ENCODE results near the gene WNT10A. TPM values are rescaled to one million over a fixed set of nuclear protein-coding genes. Genes with fewer than 3 reads are reported as not detected.

The WNT10A gene
- total RNA-seq, 2 experiments from 2014 or later, result 4.8 to 6.6 TPM

DNA sequence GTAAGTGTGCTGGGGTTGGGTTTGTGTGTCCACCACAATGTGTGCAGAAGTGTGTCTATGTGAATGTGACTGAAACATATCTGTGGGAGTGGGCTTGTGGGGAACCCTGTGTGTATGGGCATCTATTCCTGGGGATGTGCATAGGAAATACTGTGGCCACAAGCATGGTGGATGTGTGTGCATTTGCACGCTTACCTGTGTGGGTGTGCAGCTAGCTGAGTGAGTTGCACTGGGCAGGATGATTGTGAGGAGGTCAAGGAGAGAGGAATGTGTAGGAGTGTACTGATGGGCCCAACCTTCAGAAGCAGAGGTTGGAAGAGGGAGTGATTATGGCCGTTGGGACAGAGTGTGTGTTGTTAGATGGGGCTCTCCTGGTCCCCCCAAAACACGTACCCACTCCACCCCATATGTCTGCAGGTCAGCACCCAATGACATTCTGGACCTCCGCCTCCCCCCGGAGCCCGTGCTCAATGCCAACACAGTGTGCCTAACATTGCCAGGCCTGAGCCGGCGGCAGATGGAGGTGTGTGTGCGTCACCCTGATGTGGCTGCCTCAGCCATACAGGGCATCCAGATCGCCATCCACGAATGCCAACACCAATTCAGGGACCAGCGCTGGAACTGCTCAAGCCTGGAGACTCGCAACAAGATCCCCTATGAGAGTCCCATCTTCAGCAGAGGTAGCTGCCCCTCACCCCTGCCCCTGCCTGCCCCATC lies 1.2 kb downstream of the WNT10A start:
- Histone ChIP-seq H3K27me3 (ENCODE audit: control insufficient read depth in 1 of 2, insufficient read depth in 2 of 2, low read length in 2 of 2) (no peaks in the 10 kb centered on the region), H3K9me3 (ENCODE audit: control insufficient read depth in 1 of 2, insufficient read depth in 1 of 2, low read length in 2 of 2) (no peaks in the 10 kb centered on the region), H3K36me3 (ENCODE audit: insufficient read depth, low read length) (no peaks in the 10 kb centered on the region), H3K4me3 (ENCODE audit: low read length) (no peak overlapping the region), H3K4me1 (ENCODE audit: insufficient read depth, low read length) (peaks cover 83% of the 10 kb centered on the region), H3K27ac (ENCODE audit: low read depth in 1 of 2, low read length in 2 of 2) (no peak overlapping the region)
- Mint-ChIP-seq H3K27ac (peak overlapping the region; percentile 11), H3K27me3 (peaks cover 3% of the 10 kb centered on the region), H3K4me1 (ENCODE audit: low read depth) (peaks cover 56% of the 10 kb centered on the region), H3K9me3 (no peaks in the 10 kb centered on the region), H3K4me3 (peak overlapping the region; percentile 89), H3K36me3 (ENCODE audit: low read depth) (no peaks in the 10 kb centered on the region)
- POLR2A ChIA-PET, result interaction anchor here (0.6 to 19.6 kb wide), 3 partner anchors 10 to 14 kb away, joined by 4 to 455 read pairs (median 14); no protein-coding TSS in a partner anchor
- intact Hi-C loops (cut with DNase I, micrococcal nuclease), result no loop called here
- ATAC-seq (ENCODE audit: poor library complexity) (no peak), DNase-seq (no peak)
- TF ChIP-seq, protein P1, sequence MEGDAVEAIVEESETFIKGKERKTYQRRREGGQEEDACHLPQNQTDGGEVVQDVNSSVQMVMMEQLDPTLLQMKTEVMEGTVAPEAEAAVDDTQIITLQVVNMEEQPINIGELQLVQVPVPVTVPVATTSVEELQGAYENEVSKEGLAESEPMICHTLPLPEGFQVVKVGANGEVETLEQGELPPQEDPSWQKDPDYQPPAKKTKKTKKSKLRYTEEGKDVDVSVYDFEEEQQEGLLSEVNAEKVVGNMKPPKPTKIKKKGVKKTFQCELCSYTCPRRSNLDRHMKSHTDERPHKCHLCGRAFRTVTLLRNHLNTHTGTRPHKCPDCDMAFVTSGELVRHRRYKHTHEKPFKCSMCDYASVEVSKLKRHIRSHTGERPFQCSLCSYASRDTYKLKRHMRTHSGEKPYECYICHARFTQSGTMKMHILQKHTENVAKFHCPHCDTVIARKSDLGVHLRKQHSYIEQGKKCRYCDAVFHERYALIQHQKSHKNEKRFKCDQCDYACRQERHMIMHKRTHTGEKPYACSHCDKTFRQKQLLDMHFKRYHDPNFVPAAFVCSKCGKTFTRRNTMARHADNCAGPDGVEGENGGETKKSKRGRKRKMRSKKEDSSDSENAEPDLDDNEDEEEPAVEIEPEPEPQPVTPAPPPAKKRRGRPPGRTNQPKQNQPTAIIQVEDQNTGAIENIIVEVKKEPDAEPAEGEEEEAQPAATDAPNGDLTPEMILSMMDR (IDR thresholded peaks at IDR 0.05), result no peak
- CTCF ChIA-PET, result interaction anchor here (0.6 to 12.1 kb wide), 3 partner anchors 15 to 507 kb away, joined by 3 to 500 read pairs (median 4); no protein-coding TSS in a partner anchor

GRCh38 chr2:218882461-218882816 lies 1.8 kb downstream of the WNT10A start:
- DNase-seq, result no peak
- Mint-ChIP-seq H3K27me3 (peaks cover 3% of the 10 kb centered on the region), H3K27ac (peak overlapping the region; percentile 11), H3K4me3 (peak overlapping the region; percentile 77), H3K36me3 (ENCODE audit: low read depth) (no peaks in the 10 kb centered on the region), H3K4me1 (ENCODE audit: low read depth) (peaks cover 55% of the 10 kb centered on the region), H3K9me3 (no peaks in the 10 kb centered on the region)
- no peak for ATAC-seq (ENCODE audit: poor library complexity)
- Histone ChIP-seq H3K4me3 (ENCODE audit: low read length) (no peak overlapping the region), H3K27me3 (ENCODE audit: control insufficient read depth in 1 of 2, insufficient read depth in 2 of 2, low read length in 2 of 2) (no peaks in the 10 kb centered on the region), H3K36me3 (ENCODE audit: insufficient read depth, low read length) (no peaks in the 10 kb centered on the region), H3K9me3 (ENCODE audit: control insufficient read depth in 1 of 2, insufficient read depth in 1 of 2, low read length in 2 of 2) (no peaks in the 10 kb centered on the region), H3K4me1 (ENCODE audit: insufficient read depth, low read length) (peaks cover 78% of the 10 kb centered on the region), H3K27ac (ENCODE audit: low read depth in 1 of 2, low read length in 2 of 2) (no peak overlapping the region)
- CTCF ChIA-PET, result interaction anchor here (1.2 to 12.1 kb wide), 2 partner anchors 14 to 97 kb away, joined by 4 to 500 read pairs; no protein-coding TSS in a partner anchor
- intact Hi-C loops (cut with DNase I, micrococcal nuclease), result no loop called here
- TF ChIP-seq, protein P1 (IDR thresholded peaks at IDR 0.05), result no peak
- POLR2A ChIA-PET, result interaction anchor here (0.6 to 19.6 kb wide), 2 partner anchors 10 to 13 kb away, joined by 4 to 455 read pairs; no protein-coding TSS in a partner anchor

DNA sequence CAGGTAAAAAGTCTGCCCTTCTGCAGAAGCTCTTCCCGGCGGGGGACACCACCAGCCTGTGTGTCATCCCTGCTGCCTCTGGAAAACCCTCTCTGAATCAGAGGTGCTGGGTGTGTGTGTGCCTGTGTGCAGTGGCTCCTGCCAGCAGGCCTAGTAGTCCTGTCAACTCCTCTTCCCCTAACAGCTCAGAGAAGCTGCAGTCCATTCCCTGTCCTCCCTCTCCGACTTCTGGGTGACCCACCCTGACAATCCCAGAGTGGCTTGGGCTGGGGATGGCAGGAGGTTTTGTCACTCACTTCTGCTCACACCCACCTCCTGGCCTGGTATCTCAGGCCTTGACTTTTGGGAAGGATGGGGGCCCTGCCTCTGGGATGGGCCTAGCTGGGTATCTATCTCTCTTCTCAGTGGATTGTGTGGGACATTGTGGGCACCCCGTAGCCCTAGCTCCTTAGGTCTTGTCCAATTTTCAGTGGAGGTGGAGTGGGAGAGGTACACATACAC lies 2.3 kb downstream of the WNT10A start:
- H3K4me3 ChIP-seq (ENCODE audit: low read length), result no peak overlapping the region
- H3K36me3 Mint-ChIP-seq (ENCODE audit: low read depth), result no peaks in the 10 kb centered on the region
- no peaks in the 10 kb centered on the region for H3K27me3 ChIP-seq (ENCODE audit: control insufficient read depth in 1 of 2, insufficient read depth in 2 of 2, low read length in 2 of 2)
- peaks cover 55% of the 10 kb centered on the region for H3K4me1 Mint-ChIP-seq (ENCODE audit: low read depth)
- H3K4me3 Mint-ChIP-seq, result peak overlapping the region; percentile 77
- TF ChIP-seq, protein P1 (IDR thresholded peaks at IDR 0.05), result no peak
- H3K9me3 Mint-ChIP-seq, result no peaks in the 10 kb centered on the region
- no peaks in the 10 kb centered on the region for H3K36me3 ChIP-seq (ENCODE audit: insufficient read depth, low read length)
- POLR2A ChIA-PET, result interaction anchor here (0.6 to 19.6 kb wide), 2 partner anchors 11 to 13 kb away, joined by 4 to 455 read pairs; no protein-coding TSS in a partner anchor
- no peak overlapping the region for H3K27ac ChIP-seq (ENCODE audit: low read depth in 1 of 2, low read length in 2 of 2)
- peaks cover 3% of the 10 kb centered on the region for H3K27me3 Mint-ChIP-seq
- peak overlapping the region; percentile 11 for H3K27ac Mint-ChIP-seq
- ATAC-seq (ENCODE audit: poor library complexity) (no peak), DNase-seq (peak in 2 of 14 experiments; percentile 27 to 35)
- peaks cover 73% of the 10 kb centered on the region for H3K4me1 ChIP-seq (ENCODE audit: insufficient read depth, low read length)
- intact Hi-C loops (cut with DNase I, micrococcal nuclease), result no loop called here
- CTCF ChIA-PET, result interaction anchor here (1.2 to 12.1 kb wide), 2 partner anchors 14 to 97 kb away, joined by 4 to 500 read pairs; no protein-coding TSS in a partner anchor
- peaks cover 0 to under 1% of the 10 kb centered on the region in 2 experiments for H3K9me3 ChIP-seq (ENCODE audit: control insufficient read depth in 1 of 2, insufficient read depth in 1 of 2, low read length in 2 of 2)
